Fibroblast of mammary gland (primary cell): ENCODE measurements around the gene SLC7A1.
A peak's percentile ranks its signal among the peaks of the same experiment; 100 is the strongest.

ENCODE experiments used
- DNase-seq: peaks from one replicate; pipeline ENCODE4 v3.0.0-alpha.2; 2010; ENCODE audit warnings: low read depth
- H3K4me3 ChIP-seq: 2 replicates; pipeline ENCODE4 v1.5.1; 2011; ENCODE audit warnings: low read depth, mild to moderate bottlenecking, low read length, moderate library complexity; ENCODE audit not compliant: control insufficient read depth
- CTCF ChIP-seq: conservative IDR thresholded peaks from 2 replicates; pipeline ENCODE4 v1.5.1; 2011; ENCODE audit warnings: low read depth, low read length, inconsistent platforms; ENCODE audit not compliant: control insufficient read depth, insufficient read depth

SLC7A1 gene

GRCh38 chr13:29474991-29475390, 120.5 kb downstream of the SLC7A1 start:
- peak; percentile 88 for DNase-seq
- no peak for TF ChIP-seq CTCF

GRCh38 chr13:29473166-29473565, 122.3 kb downstream of the SLC7A1 start:
- no peak overlapping the region for H3K4me3 ChIP-seq
- TF ChIP-seq CTCF, result no peak
- DNase-seq, result no peak

More at GRCh38 chr13:29474991-29475390, 120.5 kb downstream of the SLC7A1 start:
- no peak overlapping the region for H3K4me3 ChIP-seq

- peak; percentile 71 for DNase-seq
- H3K4me3 ChIP-seq, result no peak overlapping the region
- TF ChIP-seq CTCF, result peak; percentile 100
Measured at GRCh38 chr13:29472332-29472961, 123.0 kb downstream of the SLC7A1 start.

GRCh38 chr13:29471551-29471950, 123.9 kb downstream of the SLC7A1 start:
- no peak for DNase-seq
- TF ChIP-seq CTCF, result no peak
- H3K4me3 ChIP-seq, result no peak overlapping the region

- no peak overlapping the region for H3K4me3 ChIP-seq
- TF ChIP-seq CTCF, result no peak
- peak; percentile 72 for DNase-seq
Measured at GRCh38 chr13:29465741-29466293, 129.7 kb downstream of the SLC7A1 start.

GRCh38 chr13:29464105-29464679, 131.3 kb downstream of the SLC7A1 start:
- no peak overlapping the region for H3K4me3 ChIP-seq
- TF ChIP-seq CTCF, result no peak
- no peak for DNase-seq
